SK-N-SH (cell line): ENCODE results near the gene CENATAC. TPM values are rescaled to one million over a fixed set of nuclear protein-coding genes. Genes with fewer than 3 reads are reported as not detected.

Experiments
- CTCF ChIA-PET: fragments of 300-600, 350-600 bp; formaldehyde crosslinking; extraction: SDS; loops from one replicate; lab custom pipeline; 2021; lab: Yijun Ruan, JAX
- POLR2A ChIA-PET: fragments of 350-600 bp; sonication (Branson Sonifier 250); formaldehyde crosslinking; extraction: SDS; loops from one replicate; lab custom pipeline; 2020; ENCODE audit warnings: antibody characterized with exemption, inconsistent platforms; lab: Yijun Ruan, JAX
- DNase-seq: peaks from one replicate; pipeline ENCODE4 v3.0.0; 2012
- H2AFZ ChIP-seq: fragments of 200-600 bp; sonication (generic); 2 replicates; pipeline ENCODE4 v1.8.1; 2016; ENCODE audit warnings: antibody characterized with exemption, mild to moderate bottlenecking, low read depth
- H3F3A ChIP-seq: fragments of 200-600 bp; sonication (generic); replicated peaks from 2 replicates; pipeline ENCODE3; 2016; ENCODE audit warnings: antibody characterized with exemption, mild to moderate bottlenecking; ENCODE audit not compliant: insufficient read depth
- H3K27ac ChIP-seq, 2 experiments: fragments of 200-500 bp in 1 of 2; fragments of 200-600 bp in 1 of 2; sonication (Bioruptor generic) in 1 of 2; sonication (generic), shearing (Covaris generic) in 1 of 2; 2 replicates each; pipeline versions ENCODE4 v1.5.1 to v1.6.1; 2014 to 2016; ENCODE audit warnings: low read depth in 2 of 2, inconsistent platforms in 1 of 2, low read length in 1 of 2, mild to moderate bottlenecking in 1 of 2, mixed read lengths in 1 of 2
- H3K27me3 ChIP-seq: fragments of 200-600 bp; sonication (generic), shearing (Covaris generic); 2 replicates; pipeline ENCODE4 v1.6.1; 2016; ENCODE audit warnings: mixed run types; ENCODE audit not compliant: insufficient read depth
- H3K36me3 ChIP-seq, 2 experiments: fragments of 200-500 bp in 1 of 2; fragments of 200-600 bp in 1 of 2; sonication (Bioruptor generic) in 1 of 2; sonication (generic) in 1 of 2; replicated peaks in 1 of 2; 2 replicates each; pipeline versions ENCODE3 to v1.5.1; 2014 to 2016; ENCODE audit warnings: low read length in 1 of 2, mild to moderate bottlenecking in 1 of 2; ENCODE audit not compliant: insufficient read depth in 2 of 2, control insufficient read depth in 1 of 2
- H3K4me1 ChIP-seq, 2 experiments: fragments of 200-500 bp in 1 of 2; fragments of 200-600 bp in 1 of 2; sonication (Bioruptor generic) in 1 of 2; sonication (generic), shearing (Covaris generic) in 1 of 2; 2 replicates each; pipeline versions ENCODE4 v1.5.1 to v1.6.1; 2014 to 2016; ENCODE audit warnings: low read depth in 1 of 2, low read length in 1 of 2, mixed run types in 1 of 2; ENCODE audit not compliant: insufficient read depth in 2 of 2, control insufficient read depth in 1 of 2
- H3K4me2 ChIP-seq: fragments of 200-600 bp; sonication (generic), shearing (Covaris generic); 2 replicates; pipeline ENCODE4 v1.6.1; 2017; ENCODE audit warnings: mixed run types
- H3K4me3 ChIP-seq, 2 experiments: fragments of 200-500 bp in 1 of 2; fragments of 200-600 bp in 1 of 2; sonication (Bioruptor generic) in 1 of 2; sonication (generic), shearing (Covaris generic) in 1 of 2; 2 replicates each; pipeline versions ENCODE4 v1.5.1 to v1.8.1; 2014 to 2016; ENCODE audit warnings: low read depth in 2 of 2, inconsistent platforms in 1 of 2, low read length in 1 of 2, mild to moderate bottlenecking in 1 of 2, mixed read lengths in 1 of 2, moderate library complexity in 1 of 2
- H3K79me2 ChIP-seq: fragments of 200-600 bp; sonication (generic); 2 replicates; pipeline ENCODE4 v1.8.1; 2017; ENCODE audit warnings: mild to moderate bottlenecking; ENCODE audit not compliant: insufficient read depth
- H3K9ac ChIP-seq: fragments of 200-600 bp; sonication (generic); 2 replicates; pipeline ENCODE4 v1.6.1; 2017; ENCODE audit warnings: mixed run types
- H3K9me2 ChIP-seq: fragments of 200-600 bp; sonication (generic); 2 replicates; pipeline ENCODE4 v1.6.1; 2017; ENCODE audit warnings: mixed run types
- H3K9me3 ChIP-seq: fragments of 200-600 bp; sonication (generic); 2 replicates; pipeline ENCODE4 v1.6.1; 2017; ENCODE audit warnings: mixed run types, mild to moderate bottlenecking, moderate library complexity
- H4K20me1 ChIP-seq: fragments of 200-600 bp; sonication (generic); 2 replicates; pipeline ENCODE4 v1.6.1; 2017; ENCODE audit warnings: mild to moderate bottlenecking, mixed run types; ENCODE audit not compliant: insufficient read depth
- EP300 ChIP-seq, 2 experiments: IDR thresholded peaks; 2 replicates each; pipeline versions ENCODE4 v1.4.0 to v1.6.1; 2012; ENCODE audit warnings: borderline replicate concordance in 1 of 2, low read depth in 1 of 2, low read length in 1 of 2
- EZH2phosphoT487 ChIP-seq: fragments of 200-600 bp; sonication (generic); IDR thresholded peaks from 2 replicates; pipeline ENCODE4 v1.6.1; 2017; ENCODE audit warnings: low read depth, mixed run types, mild to moderate bottlenecking, antibody characterized with exemption, moderate library complexity, borderline replicate concordance
- MEF2A ChIP-seq: IDR thresholded peaks from 2 replicates; pipeline ENCODE4 v1.4.0; 2012; ENCODE audit warnings: low read depth, borderline replicate concordance
- POLR2AphosphoS5 ChIP-seq: IDR thresholded peaks from 2 replicates; pipeline ENCODE4 v1.6.1; 2012; ENCODE audit warnings: low read depth, low read length
- RAD21 ChIP-seq: IDR thresholded peaks from 2 replicates; pipeline ENCODE4 v1.6.1; 2012; ENCODE audit warnings: mild to moderate bottlenecking, low read length
- RCOR1 ChIP-seq: fragments of 150-350 bp; IDR thresholded peaks from 2 replicates; pipeline ENCODE4 v1.6.1; 2017; ENCODE audit warnings: antibody characterized with exemption, low read length
- TCF12 ChIP-seq: IDR thresholded peaks from 2 replicates; pipeline ENCODE4 v1.4.0; 2012
- USF1 ChIP-seq: IDR thresholded peaks from 2 replicates; pipeline ENCODE4 v1.4.0; 2012; ENCODE audit warnings: low read depth, borderline replicate concordance
- ZBTB33 ChIP-seq: IDR thresholded peaks from 2 replicates; pipeline ENCODE4 v1.4.0; 2012; ENCODE audit warnings: low read depth, borderline replicate concordance
- WGBS: methylation state at CpG from one replicate; pipeline ENCODE4 v1.1.6; 2017; ENCODE audit warnings: low lambda C conversion rate; 5-methylcytosine and 5-hydroxymethylcytosine counted together
- polyA plus RNA-seq, 3 experiments: library from polyadenylated mRNA; depleted of rRNA; stranded (reverse); fragments of >200 nt; gene quantifications; 2 replicates each; pipeline ENCODE4 v1.2.3, GENCODE V29; 2012

The CENATAC gene
- polyA plus RNA-seq, 1 of the 3 experiments (the other 2 are of a cell fraction), result 16.0 TPM

- Histone ChIP-seq H4K20me1 (peaks cover 11% of the 10 kb centered on the region), H3K79me2 (peaks cover 29% of the 10 kb centered on the region), H3K4me2 (no peak overlapping the region), H3K27me3 (no peaks in the 10 kb centered on the region), H3K4me1 (peaks cover 7 to 9% of the 10 kb centered on the region in 2 experiments; a peak in 2 of 4 replicates), H3K4me3 (no peak overlapping the region), H3K27ac (peak overlapping the region; percentile 4 to 23; a peak in 2 of 4 replicates), H3F3A (peaks cover 47% of the 10 kb centered on the region), H3K36me3 (peaks cover 46 to 54% of the 10 kb centered on the region in 2 experiments), H2AFZ (no peak overlapping the region), H3K9me2 (no peaks in the 10 kb centered on the region), H3K9me3 (no peaks in the 10 kb centered on the region), H3K9ac (no peak overlapping the region)
- DNase-seq, result no peak
- no peak for TF ChIP-seq RAD21
- TF ChIP-seq EZH2phosphoT487, result no peak
- no peak for TF ChIP-seq POLR2AphosphoS5
- no peak for TF ChIP-seq USF1
- no peak for TF ChIP-seq EP300 (IDR thresholded peaks at IDR 0.05; ENCODE audit: borderline replicate concordance in 1 of 2, low read depth in 1 of 2, low read length in 1 of 2)
- TF ChIP-seq ZBTB33, result no peak
- POLR2A ChIA-PET, result no interaction called here
- 93% methylated on average over 6 of the region's 6 CpGs for WGBS
- CTCF ChIA-PET, result interaction anchor here (0.8 kb wide), 1 partner anchor 14 kb away, joined by 3 read pairs; the partner anchor contains the start of gene CENATAC
Observed at GRCh38 chr11:119011476-119012053, 13.6 kb downstream of the CENATAC start.

DNA sequence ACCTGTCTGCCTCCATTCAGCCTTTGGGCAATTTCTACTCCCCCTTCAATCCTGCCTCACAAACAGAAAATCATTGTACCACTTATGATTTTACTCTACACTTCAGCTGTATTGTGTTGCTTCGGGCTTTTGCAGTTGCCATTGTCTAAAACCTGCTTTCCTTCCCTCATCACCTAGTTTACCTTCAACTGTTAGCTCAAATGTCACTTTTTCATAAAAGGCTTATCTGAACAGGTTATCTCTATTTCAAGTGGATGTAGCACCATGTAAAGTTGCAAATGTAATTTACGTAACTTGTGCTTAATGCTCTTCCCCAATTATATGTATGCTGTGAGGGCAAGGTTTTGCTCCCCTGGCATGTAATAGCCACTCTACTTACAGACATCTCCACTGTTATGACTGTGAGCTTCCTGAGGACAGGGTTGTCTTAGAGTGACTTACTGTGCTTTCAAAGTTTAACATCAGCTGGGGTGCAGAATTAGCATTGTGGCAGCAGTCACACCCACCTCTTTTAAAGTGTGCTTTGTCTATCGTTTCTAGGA, 14.8 kb downstream of the CENATAC start:
- H3K9ac ChIP-seq, result no peak overlapping the region
- H3K9me3 ChIP-seq, result no peaks in the 10 kb centered on the region
- peaks cover 41% of the 10 kb centered on the region for H3K79me2 ChIP-seq
- WGBS, result 83% methylated on average over 3 of the region's 3 CpGs
- no peak overlapping the region; a peak in 1 of 4 replicates for H3K27ac ChIP-seq
- H3K4me2 ChIP-seq, result no peak overlapping the region
- H3K9me2 ChIP-seq, result no peaks in the 10 kb centered on the region
- peaks cover 52 to 53% of the 10 kb centered on the region in 2 experiments for H3K36me3 ChIP-seq
- no peak overlapping the region for H3K4me3 ChIP-seq
- DNase-seq, result no peak
- H2AFZ ChIP-seq, result no peak overlapping the region
- peaks cover 12 to 13% of the 10 kb centered on the region in 2 experiments; a peak in 3 of 4 replicates for H3K4me1 ChIP-seq
- POLR2A ChIA-PET, result interaction anchor here (0.9 to 1.5 kb wide), 2 partner anchors 10 to 11 kb away, joined by 3 to 4 read pairs; no protein-coding TSS in a partner anchor
- TF ChIP-seq MEF2A, result no peak
- TF ChIP-seq TCF12, result no peak
- peak; percentile 37 for TF ChIP-seq POLR2AphosphoS5
- TF ChIP-seq RCOR1, result no peak
- peaks cover 49% of the 10 kb centered on the region for H3F3A ChIP-seq
- H3K27me3 ChIP-seq, result no peaks in the 10 kb centered on the region
- CTCF ChIA-PET, result interaction anchor here (0.8 to 2.0 kb wide), 2 partner anchors 8 to 15 kb away, joined by 3 to 4 read pairs; partner anchors contain the start of gene CENATAC
- peaks cover 11% of the 10 kb centered on the region for H4K20me1 ChIP-seq
